Measurements from ENCODE around the gene USP24. TPM values are rescaled to one million over a fixed set of nuclear protein-coding genes. Genes with fewer than 3 reads are reported as not detected.

The USP24 gene
- total and polyA plus RNA-seq, 10 of the 15 experiments (the other 5 are each of a cell fraction or from before 2014, with no cell fraction given): 4.6 to 36.5 (median 25.3) TPM

DNA sequence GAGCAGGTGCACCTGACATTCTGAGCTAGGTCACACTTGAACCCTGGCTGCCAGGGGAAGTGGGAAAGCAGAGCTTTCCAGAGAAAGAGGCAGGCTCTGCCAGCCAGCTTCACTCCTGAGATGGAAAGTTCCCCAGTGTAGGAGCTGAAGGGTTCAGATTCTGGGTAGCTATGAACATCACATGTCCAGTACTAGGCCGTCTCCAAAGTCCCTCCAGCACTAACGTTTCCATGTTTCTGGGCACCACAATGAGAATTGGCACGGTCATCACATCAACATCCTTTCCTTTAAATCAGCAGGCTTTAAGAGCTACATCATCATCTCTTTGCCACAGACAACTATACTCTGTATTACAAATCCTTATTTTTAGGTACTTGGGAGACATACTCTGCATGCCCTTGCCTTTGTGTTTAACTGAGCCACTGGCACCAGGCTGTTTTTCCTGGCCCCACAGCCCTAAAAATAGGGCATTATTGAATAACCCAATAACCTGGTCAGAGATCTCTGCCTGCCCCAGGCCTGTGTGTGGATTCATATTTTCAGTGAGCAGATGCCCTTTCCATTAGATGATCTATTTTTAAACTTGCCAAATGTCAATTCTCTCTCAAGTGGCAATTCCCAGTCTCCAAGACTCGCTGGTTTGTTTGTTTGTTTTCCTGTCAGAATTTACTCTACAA, 35.4 kb upstream of the USP24 start (continued):
- no peak for TF ChIP-seq POLR2AphosphoS5 (IDR thresholded peaks at IDR 0.05; ENCODE audit: low read length)
- TF ChIP-seq TCF12 (IDR thresholded peaks at IDR 0.05; ENCODE audit: low read depth, low read length): no peak
- TF ChIP-seq E4F1 (IDR thresholded peaks at IDR 0.05; ENCODE audit: borderline replicate concordance, partially characterized antibody): no peak
- no peak for TF ChIP-seq SMC3 (IDR thresholded peaks at IDR 0.05; ENCODE audit: borderline replicate concordance, low read length)

DNA sequence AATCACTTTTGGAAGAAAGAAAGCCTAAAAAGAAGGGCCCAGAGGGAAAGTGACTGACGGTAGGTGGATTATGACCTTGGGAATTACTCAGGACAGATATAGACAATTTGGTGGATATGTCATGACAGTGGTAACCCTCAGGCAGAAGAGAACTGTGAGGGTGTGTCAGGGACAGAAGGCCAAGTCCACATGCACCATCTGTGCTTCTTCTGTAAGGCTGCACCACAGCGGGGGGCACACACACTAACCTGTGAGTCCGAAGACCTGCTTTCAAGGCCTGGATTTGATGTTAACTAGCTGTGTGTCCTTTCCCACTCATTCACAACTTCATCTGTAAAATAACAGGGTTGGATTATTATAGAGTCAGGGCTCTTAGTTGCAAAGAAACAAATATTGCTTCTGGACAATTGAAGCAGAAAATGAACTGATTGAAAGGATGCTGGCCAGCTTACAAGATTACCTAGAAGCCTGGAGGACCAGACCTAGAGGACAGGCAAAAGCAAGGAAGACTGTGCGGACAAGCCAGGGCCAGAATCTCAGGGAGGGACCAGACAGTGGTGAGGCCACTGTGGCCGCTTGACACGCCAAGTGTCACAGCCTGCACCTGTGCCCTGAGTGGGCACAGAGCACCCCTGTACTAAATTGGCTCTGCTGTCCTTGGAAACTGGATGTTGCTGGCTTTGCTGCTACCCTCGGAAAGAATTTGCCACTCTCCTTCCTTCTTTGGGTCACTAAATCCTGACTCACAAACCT, 34.7 kb upstream of the USP24 start:
- ChIA-PET POLR2A (no interaction called here), RAD21 (ENCODE audit: unreplicated experiment) (no interaction called here), CTCF (interaction anchor here (1.7 to 2.6 kb wide), 2 partner anchors 26 to 28 kb away, joined by 3 to 6 read pairs; no protein-coding TSS in a partner anchor), SMC1A (ENCODE audit: uncharacterized antibody, unreplicated experiment) (interaction anchor here (0.9 to 2.0 kb wide), 2 partner anchors 10 to 18 kb away, joined by 3 to 7 read pairs; no protein-coding TSS in a partner anchor)
- Histone ChIP-seq H3K4me3 (no peak overlapping the region), H3K27me3 (replicated peaks in 1 of 2; ENCODE audit: control insufficient read depth in 2 of 2, insufficient read depth in 2 of 2, low read length in 1 of 2) (no peaks in the 10 kb centered on the region), H3K4me2 (ENCODE audit: control insufficient read depth, insufficient read depth) (no peak overlapping the region), H3K4me1 (ENCODE audit: control insufficient read depth, insufficient read depth, low read length) (peaks cover 6% of the 10 kb centered on the region), H3K9ac (ENCODE audit: control insufficient read depth, insufficient read depth, low read length) (no peak overlapping the region), H4K20me1 (ENCODE audit: control insufficient read depth, insufficient read depth) (no peaks in the 10 kb centered on the region), H3K36me3 (ENCODE audit: control insufficient read depth in 2 of 2, insufficient read depth in 2 of 2, low read length in 1 of 2) (no peaks in the 10 kb centered on the region), H3K27ac (ENCODE audit: control insufficient read depth, insufficient read depth) (no peak overlapping the region), H2AFZ (ENCODE audit: control insufficient read depth, low read depth, low read length) (no peak overlapping the region), H3K79me2 (ENCODE audit: control insufficient read depth, insufficient read depth, low read length) (no peaks in the 10 kb centered on the region), H3K9me3 (replicated peaks; ENCODE audit: control insufficient read depth, insufficient read depth, low read length) (no peaks in the 10 kb centered on the region)
- intact Hi-C loops (cut with micrococcal nuclease; ENCODE audit: unreplicated experiment) (no loop called here), in situ Hi-C loops (cut with MboI) (no loop called here)
- DNase-seq (ENCODE audit: low read depth, low spot score) (no peak), ATAC-seq (no peak), FAIRE-seq (no peak)
- no TSS peak for BruUV-seq (replicated peaks)
- WGBS (ENCODE audit: insufficient coverage, insufficient replicate concordance, low lambda C conversion rate, missing lambda C conversion rate): 68% methylated on average over 7 of the region's 7 CpGs
- no peak for TF ChIP-seq HDAC6 (IDR thresholded peaks at IDR 0.05; ENCODE audit: unreplicated experiment)
- no peak for TF ChIP-seq NR2C2 (IDR thresholded peaks at IDR 0.05; ENCODE audit: borderline replicate concordance, control insufficient read depth, insufficient read length, low read depth)
- no peak for TF ChIP-seq STAT1 (conservative IDR thresholded peaks at IDR 0.05)
- TF ChIP-seq CHD1 (IDR thresholded peaks at IDR 0.05; ENCODE audit: low read depth, low read length): no peak
- TF ChIP-seq EZH2 (IDR thresholded peaks at IDR 0.05; ENCODE audit: borderline replicate concordance, control insufficient read depth, low read depth, low read length): no peak
- TF ChIP-seq EED (IDR thresholded peaks at IDR 0.05; ENCODE audit: low read depth): no peak
- TF ChIP-seq, protein P1, sequence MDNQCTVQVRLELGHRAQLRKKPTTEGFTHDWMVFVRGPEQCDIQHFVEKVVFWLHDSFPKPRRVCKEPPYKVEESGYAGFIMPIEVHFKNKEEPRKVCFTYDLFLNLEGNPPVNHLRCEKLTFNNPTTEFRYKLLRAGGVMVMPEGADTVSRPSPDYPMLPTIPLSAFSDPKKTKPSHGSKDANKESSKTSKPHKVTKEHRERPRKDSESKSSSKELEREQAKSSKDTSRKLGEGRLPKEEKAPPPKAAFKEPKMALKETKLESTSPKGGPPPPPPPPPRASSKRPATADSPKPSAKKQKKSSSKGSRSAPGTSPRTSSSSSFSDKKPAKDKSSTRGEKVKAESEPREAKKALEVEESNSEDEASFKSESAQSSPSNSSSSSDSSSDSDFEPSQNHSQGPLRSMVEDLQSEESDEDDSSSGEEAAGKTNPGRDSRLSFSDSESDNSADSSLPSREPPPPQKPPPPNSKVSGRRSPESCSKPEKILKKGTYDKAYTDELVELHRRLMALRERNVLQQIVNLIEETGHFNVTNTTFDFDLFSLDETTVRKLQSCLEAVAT (IDR thresholded peaks at IDR 0.05): no peak
- no peak for TF ChIP-seq IRF5 (IDR thresholded peaks at IDR 0.05; ENCODE audit: borderline replicate concordance)

Data from GM12878 (cell line).